Endothelial cell (in vitro differentiated cells): Measurements from ENCODE around the gene RHOH. TPM values are rescaled to one million over a fixed set of nuclear protein-coding genes. Genes with fewer than 3 reads are reported as not detected.

ENCODE experiments used
- DNase-seq: peaks from one replicate; pipeline ENCODE4 v3.0.0; 2021; ENCODE audit warnings: low spot score
- H3K27ac Mint-ChIP-seq: one replicate; pipeline ENCODE4 v1.8.0; 2021; ENCODE audit warnings: mixed read lengths, inconsistent platforms; ENCODE audit not compliant: unreplicated experiment
- H3K27me3 Mint-ChIP-seq: one replicate; pipeline ENCODE4 v1.8.0; 2021; ENCODE audit warnings: mild to moderate bottlenecking, moderate library complexity, mixed read lengths, inconsistent platforms; ENCODE audit not compliant: unreplicated experiment
- H3K36me3 Mint-ChIP-seq: one replicate; pipeline ENCODE4 v1.8.0; 2021; ENCODE audit warnings: mild to moderate bottlenecking, low read depth, mixed read lengths, inconsistent platforms; ENCODE audit not compliant: unreplicated experiment
- H3K4me1 Mint-ChIP-seq: one replicate; pipeline ENCODE4 v1.8.0; 2021; ENCODE audit warnings: mild to moderate bottlenecking, mixed read lengths, inconsistent platforms; ENCODE audit not compliant: unreplicated experiment
- H3K4me3 Mint-ChIP-seq: one replicate; pipeline ENCODE4 v1.8.0; 2021; ENCODE audit warnings: mild to moderate bottlenecking, mixed read lengths, inconsistent platforms; ENCODE audit not compliant: unreplicated experiment
- H3K9me3 Mint-ChIP-seq: one replicate; pipeline ENCODE4 v1.8.0; 2021; ENCODE audit warnings: mixed read lengths, inconsistent platforms; ENCODE audit not compliant: unreplicated experiment
- total RNA-seq: library from RNA; stranded (reverse); fragmentation: NEBNext Ultra II Directional; extraction: Animal tissue kit (Norgen Biotek cat#: 25700); gene quantifications from one replicate; pipeline ENCODE4 v1.2.1, GENCODE V29; 2021; ENCODE audit not compliant: unreplicated experiment
- TF ChIP-seq, protein P1 (sequence below): fragments of 200-600 bp; sonication (generic); IDR thresholded peaks from one replicate; pipeline ENCODE4 v1.5.0; 2021; ENCODE audit warnings: antibody characterized with exemption; ENCODE audit not compliant: unreplicated experiment

RHOH gene
- total RNA-seq, 1 donor from 2014 or later = 20.4 TPM

DNA sequence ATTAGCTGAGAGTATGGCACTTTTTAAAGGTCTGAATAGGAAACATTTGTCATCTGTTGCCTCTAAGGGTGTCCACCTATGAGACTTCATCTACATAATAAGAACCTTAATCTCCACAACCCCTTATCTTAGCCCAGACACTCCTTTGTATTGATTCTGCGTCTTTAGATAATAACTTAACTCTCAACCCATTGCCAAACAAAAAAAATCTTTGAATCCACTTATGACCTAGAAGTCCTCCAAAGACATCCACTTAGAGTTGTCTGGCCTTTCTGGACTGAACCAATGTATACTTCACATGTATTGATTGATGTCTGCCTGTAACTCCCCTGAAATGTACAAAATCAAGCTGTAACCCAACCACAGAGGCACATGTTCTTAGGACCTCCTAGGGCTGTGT is 72.3 kb downstream of the RHOH start:
- TF ChIP-seq, protein P1, sequence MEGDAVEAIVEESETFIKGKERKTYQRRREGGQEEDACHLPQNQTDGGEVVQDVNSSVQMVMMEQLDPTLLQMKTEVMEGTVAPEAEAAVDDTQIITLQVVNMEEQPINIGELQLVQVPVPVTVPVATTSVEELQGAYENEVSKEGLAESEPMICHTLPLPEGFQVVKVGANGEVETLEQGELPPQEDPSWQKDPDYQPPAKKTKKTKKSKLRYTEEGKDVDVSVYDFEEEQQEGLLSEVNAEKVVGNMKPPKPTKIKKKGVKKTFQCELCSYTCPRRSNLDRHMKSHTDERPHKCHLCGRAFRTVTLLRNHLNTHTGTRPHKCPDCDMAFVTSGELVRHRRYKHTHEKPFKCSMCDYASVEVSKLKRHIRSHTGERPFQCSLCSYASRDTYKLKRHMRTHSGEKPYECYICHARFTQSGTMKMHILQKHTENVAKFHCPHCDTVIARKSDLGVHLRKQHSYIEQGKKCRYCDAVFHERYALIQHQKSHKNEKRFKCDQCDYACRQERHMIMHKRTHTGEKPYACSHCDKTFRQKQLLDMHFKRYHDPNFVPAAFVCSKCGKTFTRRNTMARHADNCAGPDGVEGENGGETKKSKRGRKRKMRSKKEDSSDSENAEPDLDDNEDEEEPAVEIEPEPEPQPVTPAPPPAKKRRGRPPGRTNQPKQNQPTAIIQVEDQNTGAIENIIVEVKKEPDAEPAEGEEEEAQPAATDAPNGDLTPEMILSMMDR = no peak
- H3K4me1 Mint-ChIP-seq = no peaks in the 10 kb centered on the region
- H3K27me3 Mint-ChIP-seq = peaks cover 3% of the 10 kb centered on the region
- no peak overlapping the region for H3K4me3 Mint-ChIP-seq
- no peaks in the 10 kb centered on the region for H3K36me3 Mint-ChIP-seq
- H3K9me3 Mint-ChIP-seq = no peaks in the 10 kb centered on the region
- no peak overlapping the region for H3K27ac Mint-ChIP-seq
- no peak for DNase-seq

DNA sequence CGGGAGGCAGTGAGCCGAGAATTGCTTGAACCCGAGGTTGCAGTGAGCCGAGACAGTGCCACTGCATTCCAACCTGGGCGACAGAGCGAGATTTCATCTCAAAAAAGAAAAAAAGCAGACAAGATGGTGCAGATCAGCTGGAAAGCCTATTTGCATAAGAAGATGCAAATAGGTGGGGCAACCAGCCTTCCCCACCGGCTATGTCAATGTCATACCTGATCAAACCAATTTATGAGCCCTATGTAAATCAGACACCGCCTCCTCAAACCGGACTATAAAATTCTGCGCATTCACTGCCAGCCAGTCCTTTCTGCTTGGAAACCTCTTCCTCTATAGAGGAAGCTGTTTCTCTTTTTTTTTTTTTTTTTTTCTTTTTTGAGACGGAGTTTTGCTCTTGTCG is 73.8 kb downstream of the RHOH start:
- H3K27me3 Mint-ChIP-seq = no peaks in the 10 kb centered on the region
- H3K36me3 Mint-ChIP-seq = no peaks in the 10 kb centered on the region
- TF ChIP-seq, protein P1 = no peak
- no peak for DNase-seq
- H3K4me1 Mint-ChIP-seq = no peaks in the 10 kb centered on the region
- H3K4me3 Mint-ChIP-seq = no peak overlapping the region
- no peak overlapping the region for H3K27ac Mint-ChIP-seq
- no peaks in the 10 kb centered on the region for H3K9me3 Mint-ChIP-seq

DNA sequence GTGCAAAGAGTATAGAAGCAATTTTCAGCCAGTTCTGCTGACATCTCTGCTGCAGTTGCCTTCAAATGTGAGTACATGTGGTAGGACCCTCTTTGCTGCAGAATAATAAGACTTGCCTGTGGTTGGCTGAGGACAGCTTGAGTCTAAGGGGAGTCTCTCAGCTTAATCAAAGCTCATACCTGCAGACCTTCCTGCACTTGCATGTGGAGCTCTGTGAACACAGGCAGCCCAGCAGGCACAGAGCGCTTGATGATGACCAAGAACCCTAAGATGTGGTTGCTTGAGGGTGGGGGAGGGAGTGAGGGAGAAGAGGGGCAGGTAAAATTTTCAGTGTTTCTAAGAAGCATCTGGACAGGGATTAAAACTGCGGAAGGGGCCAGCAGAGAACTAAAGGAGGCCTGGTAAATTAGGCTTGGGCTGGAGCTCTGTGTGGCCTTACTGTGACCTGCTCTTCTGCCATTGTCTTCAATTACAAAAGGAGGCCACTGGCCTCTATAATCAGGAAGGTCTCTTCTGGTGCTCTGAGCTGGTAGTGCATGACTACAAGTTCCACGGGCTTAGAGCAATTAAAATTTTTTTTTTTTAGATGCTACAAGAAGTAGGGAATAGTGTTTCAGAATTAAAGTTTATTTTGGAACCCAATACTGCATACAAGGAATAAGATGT is 78.4 kb downstream of the RHOH start:
- TF ChIP-seq, protein P1 = no peak
- DNase-seq = no peak
- Mint-ChIP-seq H3K9me3 (no peaks in the 10 kb centered on the region), H3K36me3 (no peaks in the 10 kb centered on the region), H3K27ac (no peak overlapping the region), H3K27me3 (no peaks in the 10 kb centered on the region), H3K4me3 (no peak overlapping the region), H3K4me1 (no peaks in the 10 kb centered on the region)

DNA sequence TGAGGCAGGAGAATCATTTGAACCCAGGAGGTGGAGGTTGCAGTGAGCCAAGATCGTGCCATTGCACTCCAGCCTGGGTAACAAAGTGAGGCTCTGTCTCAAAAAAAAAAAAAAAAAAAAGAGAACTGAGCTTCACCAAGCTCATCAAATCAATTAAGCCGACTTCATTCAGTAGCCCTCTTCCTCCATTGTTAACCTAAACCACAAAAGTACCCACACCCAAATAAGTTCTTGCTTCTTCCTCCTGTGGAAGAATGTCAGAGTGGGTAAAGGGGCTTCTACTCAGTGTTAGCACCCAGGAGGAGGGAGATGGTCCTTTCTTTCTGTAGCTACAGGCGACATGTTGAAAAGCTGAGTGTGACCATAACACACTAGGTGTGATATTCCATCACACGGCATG is 79.7 kb downstream of the RHOH start:
- Mint-ChIP-seq H3K36me3 (no peaks in the 10 kb centered on the region), H3K27ac (no peak overlapping the region), H3K4me1 (no peaks in the 10 kb centered on the region), H3K27me3 (no peaks in the 10 kb centered on the region), H3K4me3 (no peak overlapping the region), H3K9me3 (no peaks in the 10 kb centered on the region)
- DNase-seq = no peak
- TF ChIP-seq, protein P1 = no peak

DNA sequence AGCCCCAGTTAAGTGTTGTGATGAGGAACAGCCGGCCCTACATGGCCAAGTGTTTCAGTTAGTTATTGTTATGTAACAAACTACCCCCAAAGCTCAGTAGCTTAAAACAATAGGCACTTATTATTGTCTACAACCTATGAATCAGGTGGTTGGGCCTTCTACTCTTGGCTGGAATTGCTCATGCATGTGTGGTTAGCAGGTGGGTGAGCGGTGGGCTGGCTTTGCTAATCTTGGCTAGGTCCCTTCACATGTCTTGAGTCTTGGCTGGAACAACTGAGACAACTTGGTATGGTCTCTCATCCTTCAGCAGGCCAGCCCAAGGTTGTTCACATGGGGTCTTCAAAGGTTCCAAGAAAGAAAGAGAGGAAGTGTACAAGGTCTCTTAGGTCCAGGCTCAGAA is 83.8 kb downstream of the RHOH start:
- H3K27me3 Mint-ChIP-seq = peaks cover 2% of the 10 kb centered on the region
- H3K9me3 Mint-ChIP-seq = no peaks in the 10 kb centered on the region
- no peaks in the 10 kb centered on the region for H3K36me3 Mint-ChIP-seq
- H3K4me3 Mint-ChIP-seq = no peak overlapping the region
- TF ChIP-seq, protein P1 = no peak
- no peaks in the 10 kb centered on the region for H3K4me1 Mint-ChIP-seq
- H3K27ac Mint-ChIP-seq = no peak overlapping the region
- DNase-seq = no peak
